Neural progenitor cell (in vitro differentiated cells): ENCODE data around the gene VTA1. TPM values are rescaled to one million over a fixed set of nuclear protein-coding genes. Genes with fewer than 3 reads are reported as not detected.

Experiments
- DNase-seq: peaks from one replicate; pipeline ENCODE4 v3.0.0-alpha.2; 2016; ENCODE audit warnings: low spot score
- H2AFZ ChIP-seq: fragments of 200-600 bp; sonication (generic); replicated peaks from 2 replicates; pipeline ENCODE4 v1.6.1; 2016; ENCODE audit warnings: antibody characterized with exemption
- H3F3A ChIP-seq: fragments of 200-600 bp; sonication (generic); 2 replicates; pipeline ENCODE4 v1.6.1; 2016; ENCODE audit warnings: antibody characterized with exemption, low read depth
- H3K27ac ChIP-seq: fragments of 200-600 bp; sonication (generic); 2 replicates; pipeline ENCODE4 v1.5.1; 2016; ENCODE audit warnings: mild to moderate bottlenecking
- H3K27me3 ChIP-seq: fragments of 200-600 bp; sonication (generic); 2 replicates; pipeline ENCODE4 v1.6.1; 2016; ENCODE audit warnings: mild to moderate bottlenecking, moderate library complexity
- H3K36me3 ChIP-seq: fragments of 200-600 bp; sonication (generic); 2 replicates; pipeline ENCODE4 v1.5.1; 2016
- H3K4me1 ChIP-seq: fragments of 200-600 bp; sonication (generic); 2 replicates; pipeline ENCODE4 v1.6.1; 2016; ENCODE audit warnings: mixed run types
- H3K4me2 ChIP-seq: fragments of 200-600 bp; sonication (generic); 2 replicates; pipeline ENCODE4 v1.6.1; 2016
- H3K4me3 ChIP-seq: fragments of 200-600 bp; sonication (generic); 2 replicates; pipeline ENCODE4 v1.5.1; 2016
- H3K79me2 ChIP-seq: fragments of 200-600 bp; sonication (generic); 2 replicates; pipeline ENCODE4 v1.6.1; 2016; ENCODE audit warnings: low read depth
- H3K9ac ChIP-seq: fragments of 200-600 bp; sonication (generic); 2 replicates; pipeline ENCODE4 v1.6.1; 2016
- H3K9me3 ChIP-seq: fragments of 200-600 bp; sonication (generic); 2 replicates; pipeline ENCODE4 v1.5.1; 2016; ENCODE audit warnings: low read depth
- H4K20me1 ChIP-seq: fragments of 200-600 bp; sonication (generic); 2 replicates; pipeline ENCODE4 v1.6.1; 2016; ENCODE audit warnings: low read depth
- H3K27ac Mint-ChIP-seq: 3 replicates; pipeline ENCODE4 v1.8.0; 2021; ENCODE audit warnings: mixed read lengths
- H3K27me3 Mint-ChIP-seq: 2 replicates; pipeline ENCODE4 v1.8.0; 2022; ENCODE audit warnings: low read depth, mild to moderate bottlenecking, inconsistent platforms, moderate library complexity, mixed read lengths; ENCODE audit not compliant: insufficient read depth
- H3K36me3 Mint-ChIP-seq: 3 replicates; pipeline ENCODE4 v1.8.0; 2021; ENCODE audit warnings: mixed read lengths
- H3K4me1 Mint-ChIP-seq: 3 replicates; pipeline ENCODE4 v1.8.0; 2021; ENCODE audit warnings: mixed read lengths
- H3K4me3 Mint-ChIP-seq: 3 replicates; pipeline ENCODE4 v1.8.0; 2021; ENCODE audit warnings: mild to moderate bottlenecking, moderate library complexity, mixed read lengths
- H3K9me3 Mint-ChIP-seq: 3 replicates; pipeline ENCODE4 v1.8.0; 2020; ENCODE audit warnings: mixed read lengths
- CTCF ChIP-seq: fragments of 200-600 bp; sonication (generic); IDR thresholded peaks from 2 replicates; pipeline ENCODE4 v1.5.1; 2017; ENCODE audit warnings: antibody characterized with exemption, mild to moderate bottlenecking
- EZH2 ChIP-seq: fragments of 200-600 bp; sonication (generic); IDR thresholded peaks from 2 replicates; pipeline ENCODE4 v1.6.1; 2017; ENCODE audit warnings: antibody characterized with exemption, mild to moderate bottlenecking, moderate library complexity
- EZH2phosphoT487 ChIP-seq: fragments of 200-600 bp; sonication (generic); IDR thresholded peaks from 2 replicates; pipeline ENCODE4 v1.6.1; 2017; ENCODE audit warnings: antibody characterized with exemption
- total RNA-seq: library from RNA; depleted of rRNA; stranded (reverse); fragments of >200 nt; gene quantifications from 2 replicates; pipeline ENCODE4 v1.2.3, GENCODE V29; 2015; ENCODE audit warnings: low replicate concordance

The VTA1 gene
- total RNA-seq, 1 donor from 2014 or later, result 92.6 TPM

- H3K4me1 ChIP-seq, result no peaks in the 10 kb centered on the region
- Mint-ChIP-seq H3K27me3 (no peaks in the 10 kb centered on the region), H3K4me3 (no peak overlapping the region), H3K36me3 (no peaks in the 10 kb centered on the region), H3K27ac (no peak overlapping the region), H3K9me3 (no peaks in the 10 kb centered on the region), H3K4me1 (no peaks in the 10 kb centered on the region)
- H3K9me3 ChIP-seq, result no peaks in the 10 kb centered on the region
- H3K27me3 ChIP-seq, result no peaks in the 10 kb centered on the region
- TF ChIP-seq EZH2phosphoT487 (no peak), CTCF (no peak), EZH2 (no peak)
- no peak overlapping the region for H2AFZ ChIP-seq
- H3K9ac ChIP-seq, result no peak overlapping the region
- DNase-seq, result no peak
- no peak overlapping the region for H3K27ac ChIP-seq
- no peaks in the 10 kb centered on the region for H3F3A ChIP-seq
- H4K20me1 ChIP-seq, result no peaks in the 10 kb centered on the region
- H3K4me3 ChIP-seq, result no peak overlapping the region
- H3K79me2 ChIP-seq, result no peaks in the 10 kb centered on the region
- H3K36me3 ChIP-seq, result no peaks in the 10 kb centered on the region
- no peak overlapping the region for H3K4me2 ChIP-seq
Observed at GRCh38 chr6:142238881-142239280, 91.8 kb downstream of the VTA1 start.

DNA sequence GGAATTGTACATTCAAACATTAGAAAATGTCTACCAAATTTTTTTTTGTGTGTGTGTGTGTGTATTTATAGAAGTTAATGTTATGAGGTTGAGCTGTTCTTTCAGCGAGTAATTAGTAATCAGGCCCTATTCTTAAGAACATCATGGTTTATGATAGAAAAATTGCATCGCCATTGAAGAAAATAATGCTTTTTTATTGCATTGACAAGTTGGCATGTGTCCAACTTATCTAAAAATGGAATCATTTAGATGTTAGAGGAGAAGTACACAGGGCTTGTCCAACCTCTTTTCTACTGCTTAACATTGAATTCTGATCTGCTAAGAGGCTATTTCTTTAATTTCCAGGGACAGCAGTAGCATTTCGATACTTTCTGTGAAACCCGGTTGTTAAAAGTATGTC is 93.1 kb downstream of the VTA1 start:
- Mint-ChIP-seq H3K27ac (no peak overlapping the region), H3K27me3 (no peaks in the 10 kb centered on the region), H3K9me3 (no peaks in the 10 kb centered on the region), H3K4me1 (no peaks in the 10 kb centered on the region), H3K4me3 (no peak overlapping the region), H3K36me3 (no peaks in the 10 kb centered on the region)
- no peak overlapping the region for H3K4me2 ChIP-seq
- TF ChIP-seq EZH2, result no peak
- no peak for TF ChIP-seq CTCF
- no peak for TF ChIP-seq EZH2phosphoT487
- no peak overlapping the region for H2AFZ ChIP-seq
- H3K9me3 ChIP-seq, result no peaks in the 10 kb centered on the region
- no peak for DNase-seq
- H4K20me1 ChIP-seq, result no peaks in the 10 kb centered on the region
- no peak overlapping the region for H3K27ac ChIP-seq
- H3K36me3 ChIP-seq, result no peaks in the 10 kb centered on the region
- H3F3A ChIP-seq, result no peaks in the 10 kb centered on the region
- no peaks in the 10 kb centered on the region for H3K4me1 ChIP-seq
- no peaks in the 10 kb centered on the region for H3K27me3 ChIP-seq
- H3K79me2 ChIP-seq, result no peaks in the 10 kb centered on the region
- H3K9ac ChIP-seq, result no peak overlapping the region
- H3K4me3 ChIP-seq, result no peak overlapping the region

GRCh38 chr6:142241061-142241460 is 94.0 kb downstream of the VTA1 start:
- Mint-ChIP-seq H3K27me3 (no peaks in the 10 kb centered on the region), H3K27ac (no peak overlapping the region), H3K4me1 (no peaks in the 10 kb centered on the region), H3K9me3 (no peaks in the 10 kb centered on the region), H3K4me3 (no peak overlapping the region), H3K36me3 (no peaks in the 10 kb centered on the region)
- TF ChIP-seq EZH2 (no peak), CTCF (no peak), EZH2phosphoT487 (no peak)
- Histone ChIP-seq H3K4me2 (no peak overlapping the region), H3K4me3 (no peak overlapping the region), H3K9ac (no peak overlapping the region), H4K20me1 (no peaks in the 10 kb centered on the region), H3K9me3 (no peaks in the 10 kb centered on the region), H3K79me2 (no peaks in the 10 kb centered on the region), H2AFZ (no peak overlapping the region), H3K27me3 (no peaks in the 10 kb centered on the region), H3K4me1 (no peaks in the 10 kb centered on the region), H3K36me3 (no peaks in the 10 kb centered on the region), H3K27ac (no peak overlapping the region), H3F3A (no peaks in the 10 kb centered on the region)
- DNase-seq, result no peak

DNA sequence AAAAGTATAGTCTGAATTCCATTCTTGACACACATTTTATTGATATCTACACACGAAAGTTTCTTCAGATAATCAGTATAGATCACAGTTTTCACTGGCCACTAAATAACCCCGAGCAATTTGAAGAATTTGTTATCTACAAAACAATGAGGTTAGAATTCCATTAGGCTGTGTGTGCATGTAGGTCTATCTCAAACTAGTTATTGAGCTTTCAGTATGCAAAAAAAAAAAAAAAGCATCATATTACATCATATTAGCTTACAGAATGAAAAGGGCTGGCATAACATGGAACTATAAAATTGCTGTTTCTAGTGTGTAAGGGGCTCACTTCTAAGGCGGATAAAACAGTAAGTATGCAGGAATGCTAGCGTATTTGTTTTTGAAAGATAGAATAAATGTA is 95.2 kb downstream of the VTA1 start:
- H3K4me1 Mint-ChIP-seq, result no peaks in the 10 kb centered on the region
- no peaks in the 10 kb centered on the region for H3K36me3 Mint-ChIP-seq
- no peak overlapping the region for H3K4me2 ChIP-seq
- H2AFZ ChIP-seq, result no peak overlapping the region
- H3K27ac ChIP-seq, result no peak overlapping the region
- H3K79me2 ChIP-seq, result no peaks in the 10 kb centered on the region
- H3F3A ChIP-seq, result no peaks in the 10 kb centered on the region
- DNase-seq, result no peak
- no peaks in the 10 kb centered on the region for H4K20me1 ChIP-seq
- H3K4me3 Mint-ChIP-seq, result no peak overlapping the region
- no peak overlapping the region for H3K9ac ChIP-seq
- no peaks in the 10 kb centered on the region for H3K27me3 ChIP-seq
- H3K4me3 ChIP-seq, result no peak overlapping the region
- TF ChIP-seq EZH2 (no peak), CTCF (no peak), EZH2phosphoT487 (no peak)
- no peak overlapping the region for H3K27ac Mint-ChIP-seq
- H3K4me1 ChIP-seq, result no peaks in the 10 kb centered on the region
- H3K27me3 Mint-ChIP-seq, result no peaks in the 10 kb centered on the region
- H3K9me3 Mint-ChIP-seq, result no peaks in the 10 kb centered on the region
- no peaks in the 10 kb centered on the region for H3K9me3 ChIP-seq
- H3K36me3 ChIP-seq, result no peaks in the 10 kb centered on the region
